ENCODE results near the gene FGF4. TPM values are rescaled to one million over a fixed set of nuclear protein-coding genes. Genes with fewer than 3 reads are reported as not detected.
"Not testable (repeated sequence)": the region's sequence is repeated elsewhere in the genome, so short reads cannot be mapped to it uniquely, and the experiment has no call there.

Gene FGF4
- total RNA-seq, 1 donor from 2014 or later, result not detected

DNA sequence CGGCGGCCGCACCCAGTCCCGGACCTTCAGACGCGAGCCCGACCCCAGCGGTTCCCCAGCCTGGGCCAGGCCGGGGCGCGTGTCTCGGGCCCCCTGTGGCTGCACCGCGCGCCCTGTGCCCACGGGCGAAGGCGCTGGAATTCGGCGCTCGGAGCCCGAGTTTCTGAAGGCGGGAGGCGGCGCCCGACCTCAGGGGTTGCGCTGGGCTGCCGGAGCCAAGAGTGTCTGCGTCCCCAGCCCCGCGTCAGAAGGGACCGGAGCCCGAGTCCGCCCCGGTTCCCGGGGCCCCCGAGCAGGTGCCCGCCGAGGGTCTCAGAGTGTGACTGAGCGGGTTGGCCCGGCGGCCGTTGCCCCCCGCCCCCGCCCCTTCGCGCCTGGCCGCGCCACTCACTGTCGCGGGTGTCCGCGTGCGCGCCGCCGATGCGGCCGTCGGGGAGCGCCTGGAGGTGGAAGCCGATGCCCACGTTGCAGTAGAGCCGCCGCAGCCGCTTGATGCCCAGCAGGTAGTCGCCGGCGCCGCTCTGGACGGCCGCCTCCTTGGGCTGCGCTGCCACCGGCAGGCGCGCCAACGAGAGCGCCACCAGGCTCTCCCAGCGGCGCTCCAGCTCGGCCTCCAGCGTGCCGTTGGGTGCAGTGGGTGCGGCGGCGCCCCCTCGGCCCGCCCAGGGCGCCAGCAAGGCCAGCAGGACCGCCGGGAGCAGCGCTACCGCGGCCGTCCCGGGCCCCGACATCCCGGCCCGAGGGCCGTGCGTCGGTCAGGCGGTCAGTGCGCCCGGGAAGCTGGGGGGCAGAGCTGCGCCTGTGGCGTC lies 583 bp downstream of the FGF4 start:
- ATAC-seq, result peak; percentile 32
- DNase-seq (ENCODE audit: low spot score), result no peak

DNA sequence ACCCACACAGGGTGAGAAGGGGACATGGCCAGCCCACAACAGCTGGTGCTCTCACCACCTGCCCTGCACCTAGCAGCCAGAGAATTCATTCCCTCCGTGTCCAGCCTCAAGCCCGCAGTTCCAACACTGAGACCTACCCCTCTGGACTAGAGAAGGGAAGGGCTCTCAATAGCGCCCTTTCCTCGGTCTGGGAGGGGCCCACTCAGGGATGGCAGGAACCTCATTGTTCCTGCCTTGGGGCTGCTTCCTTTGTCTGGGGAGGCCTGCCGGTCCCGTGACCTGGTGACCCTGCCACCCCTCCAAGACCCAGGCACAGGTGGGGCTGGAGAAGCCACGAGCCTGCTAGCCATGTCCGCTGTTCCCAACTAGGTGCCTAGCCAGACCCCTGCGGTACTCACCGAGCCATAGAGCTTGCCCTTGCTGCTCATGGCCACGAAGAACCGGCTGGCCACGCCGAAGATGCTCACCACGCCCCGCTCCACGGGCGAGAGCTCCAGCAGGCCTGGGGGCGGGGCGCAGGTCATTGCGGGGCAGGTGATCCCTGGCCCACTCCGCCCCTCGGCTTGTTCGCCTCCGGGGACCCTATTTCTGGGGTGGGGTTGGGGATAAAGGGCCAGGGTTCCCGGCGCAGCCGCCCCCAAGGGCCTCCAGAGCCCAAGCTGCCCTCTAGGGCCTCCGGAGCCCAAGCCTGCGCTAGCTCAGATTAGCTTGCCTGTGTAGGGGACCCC lies 1.4 kb downstream of the FGF4 start:
- ATAC-seq (no peak), DNase-seq (ENCODE audit: low spot score) (no peak)

- ATAC-seq, result no peak
- DNase-seq (ENCODE audit: low spot score), result no peak
Observed at GRCh38 chr11:69771466-69771865, 3.7 kb downstream of the FGF4 start.

DNA sequence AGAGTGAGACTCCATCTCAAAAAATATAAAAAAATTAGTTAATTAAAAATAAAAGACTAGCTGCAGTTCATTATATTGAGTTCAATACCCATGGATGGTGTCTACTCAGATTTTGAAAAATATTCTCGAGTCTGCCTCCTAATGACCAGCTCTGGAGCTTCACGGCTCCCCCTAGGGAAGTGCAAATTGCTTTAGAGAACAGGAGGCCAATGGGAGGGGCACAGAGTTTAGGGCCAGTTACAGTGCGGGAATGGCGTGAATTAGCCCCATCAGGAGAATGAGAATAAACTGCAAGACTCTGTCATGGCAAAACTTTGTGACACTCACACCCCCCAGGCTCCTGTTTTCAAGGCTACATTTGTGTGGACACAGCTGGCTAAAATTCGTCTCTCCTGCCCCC lies 4.6 kb downstream of the FGF4 start:
- ATAC-seq (no peak), DNase-seq (ENCODE audit: low spot score) (no peak)

DNA sequence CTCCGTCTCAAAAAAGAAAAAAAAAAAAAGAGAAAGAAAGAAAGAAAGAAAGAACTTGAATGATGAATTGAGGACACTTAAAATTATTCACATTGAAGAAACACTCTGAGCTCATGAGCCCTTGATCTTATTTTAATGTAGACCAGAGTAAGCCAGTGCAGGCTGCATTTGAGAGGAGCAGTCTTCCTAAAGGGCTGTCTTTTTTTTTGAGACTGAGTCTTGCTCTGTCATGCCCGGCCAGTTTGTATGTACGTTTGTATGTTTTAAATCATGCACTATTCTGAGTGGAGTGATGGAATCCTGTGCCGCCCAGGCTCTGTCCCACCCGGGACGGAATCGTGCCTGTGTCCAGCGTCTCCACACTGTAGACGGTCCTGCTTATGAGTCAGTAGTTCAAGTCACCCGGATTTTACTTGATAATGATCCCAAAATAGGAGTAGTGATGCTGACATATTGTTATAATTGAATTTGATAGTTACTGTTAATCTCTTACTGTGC lies 9.6 kb downstream of the FGF4 start:
- DNase-seq (ENCODE audit: low spot score), result no peak
- no peak for ATAC-seq

DNA sequence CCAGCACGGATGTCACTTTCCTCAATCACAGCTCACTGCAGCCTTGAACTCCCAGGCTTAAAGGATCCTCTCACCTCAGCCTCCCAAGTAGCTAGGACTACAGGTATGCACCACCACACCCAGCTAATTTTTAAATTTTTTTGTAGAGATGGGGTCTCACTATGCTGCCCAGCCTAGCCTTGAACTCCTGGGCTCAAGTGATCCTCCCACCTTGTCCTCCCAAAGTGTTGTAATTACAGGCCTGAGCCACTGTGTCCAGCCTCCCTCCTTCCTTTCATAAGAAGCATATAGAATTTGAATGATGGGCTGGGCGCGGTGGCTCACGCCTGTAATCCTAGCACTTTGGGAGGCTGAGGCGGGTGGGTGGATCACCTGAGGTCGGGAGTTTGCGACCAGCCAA lies 10.2 kb downstream of the FGF4 start:
- ATAC-seq; DNase-seq (ENCODE audit: low spot score): not testable (repeated sequence)

- ATAC-seq, result peak; percentile 99
- peak; percentile 77 for DNase-seq (ENCODE audit: low spot score)
Observed at GRCh38 chr11:69760319-69760718, 14.8 kb downstream of the FGF4 start.

DNA sequence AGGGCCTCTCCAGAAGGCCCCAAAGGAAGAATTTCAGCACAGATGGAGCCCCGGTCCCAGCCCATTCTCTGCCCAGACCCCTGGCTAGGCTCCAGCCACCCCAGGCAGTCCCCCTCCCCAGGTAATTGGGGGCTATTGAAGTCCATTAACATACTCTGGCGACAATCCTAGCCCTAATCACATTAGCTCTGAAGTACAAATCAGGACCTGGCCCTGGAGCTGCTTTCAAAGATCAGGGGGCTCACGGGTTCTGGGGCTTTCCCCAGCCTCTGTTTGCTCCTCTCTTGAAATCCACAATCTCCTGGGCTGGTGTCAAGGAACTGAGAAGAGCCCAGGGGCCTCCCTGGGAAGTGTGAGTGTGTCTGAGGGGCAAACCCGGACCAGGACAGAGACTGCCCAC lies 22.3 kb downstream of the FGF4 start:
- ATAC-seq (no peak), DNase-seq (ENCODE audit: low spot score) (no peak)

DNA sequence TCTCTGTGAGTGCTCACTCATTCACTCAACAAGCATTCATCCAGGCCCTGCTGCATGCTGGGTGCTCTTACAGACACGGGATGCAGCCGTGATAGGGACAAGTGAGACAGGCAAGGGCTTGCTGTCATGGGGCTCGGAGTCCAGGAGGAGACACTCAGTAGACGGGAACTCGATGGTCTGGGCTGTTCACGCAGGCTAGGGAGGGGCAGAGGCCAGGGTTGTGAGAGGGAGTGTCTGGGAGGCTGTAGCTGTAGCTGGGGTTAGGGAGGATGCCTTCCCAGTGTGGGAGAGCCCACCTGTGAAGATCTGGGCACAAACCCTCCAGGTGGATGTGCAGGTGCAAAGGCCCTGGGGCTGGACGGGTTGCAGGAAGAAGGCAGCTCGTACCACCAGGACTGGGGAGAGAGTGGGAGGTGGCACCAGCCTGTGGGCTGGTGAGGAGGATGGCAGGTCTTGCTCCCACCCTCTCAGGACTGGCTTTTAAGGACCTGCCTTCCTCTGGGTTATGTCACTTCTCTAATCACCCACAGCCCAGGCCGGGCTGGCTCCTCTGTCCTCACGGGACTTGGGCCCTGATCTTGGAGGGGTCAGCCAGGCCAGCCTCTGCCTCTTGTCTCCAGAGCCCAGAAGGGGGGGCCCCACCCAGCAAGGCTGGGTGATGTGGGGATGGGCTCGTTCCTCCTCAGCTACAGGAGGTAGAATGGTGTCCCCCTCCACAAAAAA lies 24.1 kb downstream of the FGF4 start:
- DNase-seq (ENCODE audit: low spot score), result no peak

GRCh38 chr11:69750108-69750850 lies 24.9 kb downstream of the FGF4 start:
- ATAC-seq (no peak), DNase-seq (ENCODE audit: low spot score) (no peak)

More for the DNA sequence above, 24.1 kb downstream of the FGF4 start:
- no peak for ATAC-seq

DNA sequence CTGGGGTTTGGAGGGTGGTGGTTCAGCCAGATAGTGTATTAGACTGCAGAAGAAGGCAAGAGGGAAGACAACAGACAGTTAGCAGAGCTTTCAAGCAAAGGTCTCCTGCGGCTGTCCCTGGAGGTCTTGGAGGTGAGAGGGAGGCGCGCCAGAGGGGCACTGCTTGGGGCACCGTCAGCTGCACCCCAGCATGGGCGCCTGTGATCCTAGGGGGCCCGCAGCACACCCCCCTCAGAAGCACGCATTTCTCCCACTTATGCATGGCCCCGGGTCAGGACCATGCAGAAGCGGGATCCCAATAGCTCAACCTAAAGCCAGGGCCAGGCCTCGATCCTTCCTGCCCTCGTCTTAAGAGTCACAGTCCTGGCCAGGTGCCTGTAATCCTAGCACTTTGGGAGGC lies 26.5 kb downstream of the FGF4 start:
- ATAC-seq (no peak), DNase-seq (ENCODE audit: low spot score) (no peak)

GRCh38 chr11:69746752-69747742 lies 28.1 kb downstream of the FGF4 start:
- no peak for ATAC-seq

DNA sequence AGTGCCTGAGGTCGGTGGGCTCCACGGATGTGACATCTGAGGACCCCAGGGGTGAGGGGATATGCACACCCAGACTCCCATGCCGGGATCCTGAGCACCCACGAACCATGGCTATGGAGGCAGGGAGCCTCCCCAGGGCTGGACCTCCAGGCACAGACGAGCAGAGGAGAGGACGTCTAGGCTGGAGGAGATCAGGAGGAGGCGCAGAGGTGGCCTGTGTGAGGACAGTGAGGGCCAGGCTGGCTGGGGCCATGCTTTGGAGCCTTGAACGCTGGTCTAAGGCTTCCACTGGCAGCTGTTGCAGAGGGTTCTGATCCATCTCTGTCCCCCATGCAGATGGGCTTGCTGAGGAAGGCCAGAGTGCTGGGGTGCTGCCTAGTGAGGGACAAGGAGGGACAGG lies 29.0 kb downstream of the FGF4 start:
- DNase-seq (ENCODE audit: low spot score) (no peak), ATAC-seq (no peak)

More at GRCh38 chr11:69746752-69747742, 28.1 kb downstream of the FGF4 start:
- DNase-seq (ENCODE audit: low spot score), result no peak

- no peak for ATAC-seq
Observed at GRCh38 chr11:69745201-69745600, 29.9 kb downstream of the FGF4 start.

GRCh38 chr11:69744435-69744834 lies 30.7 kb downstream of the FGF4 start:
- DNase-seq (ENCODE audit: low spot score) (no peak), ATAC-seq (no peak)

More at GRCh38 chr11:69745201-69745600, 29.9 kb downstream of the FGF4 start:
- DNase-seq (ENCODE audit: low spot score), result no peak

- DNase-seq (ENCODE audit: low spot score), result no peak
Observed at GRCh38 chr11:69734841-69735240, 40.3 kb downstream of the FGF4 start.

GRCh38 chr11:69734367-69734766 lies 40.8 kb downstream of the FGF4 start:
- ATAC-seq (no peak), DNase-seq (ENCODE audit: low spot score) (no peak)

More at GRCh38 chr11:69734841-69735240, 40.3 kb downstream of the FGF4 start:
- ATAC-seq, result no peak

GRCh38 chr11:69732910-69733309 lies 42.2 kb downstream of the FGF4 start:
- ATAC-seq (no peak), DNase-seq (ENCODE audit: low spot score) (no peak)

- ATAC-seq, result no peak
- DNase-seq (ENCODE audit: low spot score), result no peak
Observed at GRCh38 chr11:69731110-69731509, 44.0 kb downstream of the FGF4 start.
